KMS-11 (cell line): ENCODE data around the gene ALDH1L2.

Experiments
- H2AFZ ChIP-seq: fragments of 200-600 bp; sonication (generic); 2 replicates; pipeline ENCODE4 v1.6.1; 2016; ENCODE audit warnings: antibody characterized with exemption, mixed run types, low read depth
- H3K27ac ChIP-seq: fragments of 200-600 bp; sonication (generic); 2 replicates; pipeline ENCODE4 v1.6.1; 2016; ENCODE audit warnings: mild to moderate bottlenecking, mixed run types
- H3K27me3 ChIP-seq: fragments of 200-600 bp; sonication (generic); 2 replicates; pipeline ENCODE4 v1.6.1; 2017; ENCODE audit warnings: mild to moderate bottlenecking, low read depth, mixed run types, moderate library complexity; ENCODE audit not compliant: insufficient read depth
- H3K36me3 ChIP-seq: fragments of 200-600 bp; sonication (generic); 2 replicates; pipeline ENCODE4 v1.6.1; 2017; ENCODE audit warnings: mild to moderate bottlenecking, mixed run types; ENCODE audit not compliant: insufficient read depth
- H3K4me1 ChIP-seq: fragments of 200-600 bp; sonication (generic); 2 replicates; pipeline ENCODE4 v1.6.1; 2016; ENCODE audit warnings: mild to moderate bottlenecking, low read depth, mixed run types; ENCODE audit not compliant: poor library complexity, severe bottlenecking
- H3K4me2 ChIP-seq: fragments of 200-600 bp; sonication (generic); 2 replicates; pipeline ENCODE4 v1.7.0; 2016; ENCODE audit warnings: mild to moderate bottlenecking, mixed run types
- H3K4me3 ChIP-seq: fragments of 200-600 bp; sonication (generic); IDR thresholded peaks from 2 replicates; pipeline ENCODE4 v1.6.1; 2017; ENCODE audit warnings: low read depth, low read length, mixed read lengths; ENCODE audit not compliant: insufficient read depth
- H3K79me2 ChIP-seq: fragments of 200-600 bp; sonication (generic); 2 replicates; pipeline ENCODE4 v1.6.1; 2016; ENCODE audit warnings: low read depth, mixed run types; ENCODE audit not compliant: insufficient read depth
- H3K9ac ChIP-seq: fragments of 200-600 bp; sonication (generic); 2 replicates; pipeline ENCODE4 v1.6.1; 2016; ENCODE audit warnings: mild to moderate bottlenecking, mixed run types
- H4K20me1 ChIP-seq: fragments of 200-600 bp; sonication (generic); 2 replicates; pipeline ENCODE4 v1.6.1; 2016; ENCODE audit warnings: mild to moderate bottlenecking, mixed run types; ENCODE audit not compliant: insufficient read depth
- TF ChIP-seq, protein P1 (sequence below): fragments of 200-600 bp; sonication (generic); conservative IDR thresholded peaks from 2 replicates; pipeline ENCODE4 v1.6.1; 2017; ENCODE audit warnings: low read depth, mild to moderate bottlenecking, antibody characterized with exemption, low read length, moderate library complexity, mixed read lengths

ALDH1L2 gene

DNA sequence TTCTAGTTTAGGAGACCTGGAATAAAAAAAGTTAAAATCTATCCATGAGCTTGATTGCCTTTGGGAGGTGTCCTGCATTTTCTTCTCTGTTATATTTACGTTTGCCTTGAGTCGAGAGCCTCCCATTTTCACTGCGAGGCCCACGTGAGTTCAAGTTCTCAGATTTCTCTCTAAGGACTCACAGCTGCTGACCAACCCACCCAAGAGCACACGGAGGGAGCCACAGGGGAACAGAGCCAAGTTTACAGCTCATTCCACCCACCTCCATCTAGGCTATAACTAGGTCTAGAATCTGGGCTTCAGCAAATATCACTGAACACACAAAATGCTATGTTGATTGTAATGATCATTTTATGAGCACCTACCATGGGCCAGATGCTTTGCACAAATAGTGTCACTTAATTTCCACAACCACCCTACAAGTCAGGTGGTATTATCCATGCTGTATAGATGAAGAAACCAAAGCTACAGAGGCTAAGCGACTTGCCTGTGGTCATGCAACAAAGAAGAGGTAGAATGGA lies 16.7 kb downstream of the ALDH1L2 start:
- no peaks in the 10 kb centered on the region for H3K36me3 ChIP-seq
- no peak overlapping the region for H2AFZ ChIP-seq
- no peak overlapping the region for H3K9ac ChIP-seq
- H3K79me2 ChIP-seq: no peaks in the 10 kb centered on the region
- H3K4me3 ChIP-seq: no peak overlapping the region
- H3K4me2 ChIP-seq: no peak overlapping the region
- H3K4me1 ChIP-seq: no peaks in the 10 kb centered on the region
- H3K27ac ChIP-seq: no peak overlapping the region
- TF ChIP-seq, protein P1, sequence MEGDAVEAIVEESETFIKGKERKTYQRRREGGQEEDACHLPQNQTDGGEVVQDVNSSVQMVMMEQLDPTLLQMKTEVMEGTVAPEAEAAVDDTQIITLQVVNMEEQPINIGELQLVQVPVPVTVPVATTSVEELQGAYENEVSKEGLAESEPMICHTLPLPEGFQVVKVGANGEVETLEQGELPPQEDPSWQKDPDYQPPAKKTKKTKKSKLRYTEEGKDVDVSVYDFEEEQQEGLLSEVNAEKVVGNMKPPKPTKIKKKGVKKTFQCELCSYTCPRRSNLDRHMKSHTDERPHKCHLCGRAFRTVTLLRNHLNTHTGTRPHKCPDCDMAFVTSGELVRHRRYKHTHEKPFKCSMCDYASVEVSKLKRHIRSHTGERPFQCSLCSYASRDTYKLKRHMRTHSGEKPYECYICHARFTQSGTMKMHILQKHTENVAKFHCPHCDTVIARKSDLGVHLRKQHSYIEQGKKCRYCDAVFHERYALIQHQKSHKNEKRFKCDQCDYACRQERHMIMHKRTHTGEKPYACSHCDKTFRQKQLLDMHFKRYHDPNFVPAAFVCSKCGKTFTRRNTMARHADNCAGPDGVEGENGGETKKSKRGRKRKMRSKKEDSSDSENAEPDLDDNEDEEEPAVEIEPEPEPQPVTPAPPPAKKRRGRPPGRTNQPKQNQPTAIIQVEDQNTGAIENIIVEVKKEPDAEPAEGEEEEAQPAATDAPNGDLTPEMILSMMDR: no peak
- no peaks in the 10 kb centered on the region for H3K27me3 ChIP-seq
- no peaks in the 10 kb centered on the region for H4K20me1 ChIP-seq

DNA sequence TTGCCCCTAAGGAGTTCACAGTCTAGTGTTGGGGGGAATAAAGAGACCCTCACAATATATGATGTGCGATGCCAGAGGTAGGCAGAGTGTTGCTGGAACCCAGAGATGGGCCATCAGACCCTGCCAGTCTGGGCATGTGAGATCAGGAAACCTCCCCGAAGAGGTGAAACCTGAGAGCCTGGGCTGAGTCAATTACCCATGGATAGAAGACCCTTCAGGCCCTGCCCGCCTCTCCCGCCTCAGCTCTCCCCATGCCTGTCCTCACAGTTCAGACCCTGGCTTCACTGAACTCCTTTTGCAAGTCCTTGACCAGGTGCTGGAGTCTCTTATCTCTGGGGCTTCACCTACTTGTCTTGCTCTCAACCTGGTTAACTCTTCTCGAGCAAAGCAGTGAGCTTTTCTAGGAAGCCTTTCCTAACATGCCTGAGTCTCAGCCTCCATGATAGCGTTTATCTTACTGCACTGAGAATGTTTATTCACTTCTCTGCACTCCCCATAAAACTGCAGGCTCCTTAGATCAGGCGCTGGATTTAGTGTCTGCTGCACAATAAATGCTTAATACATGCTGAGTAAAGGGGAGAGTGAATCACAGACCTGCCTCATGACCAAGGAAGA lies 19.6 kb downstream of the ALDH1L2 start:
- H4K20me1 ChIP-seq: no peaks in the 10 kb centered on the region
- TF ChIP-seq, protein P1: no peak
- no peak overlapping the region for H3K4me3 ChIP-seq
- H3K27ac ChIP-seq: no peak overlapping the region
- H3K4me2 ChIP-seq: no peak overlapping the region
- H3K9ac ChIP-seq: no peak overlapping the region
- H3K27me3 ChIP-seq: no peaks in the 10 kb centered on the region
- no peaks in the 10 kb centered on the region for H3K36me3 ChIP-seq
- no peaks in the 10 kb centered on the region for H3K4me1 ChIP-seq
- H3K79me2 ChIP-seq: no peaks in the 10 kb centered on the region
- no peak overlapping the region for H2AFZ ChIP-seq

DNA sequence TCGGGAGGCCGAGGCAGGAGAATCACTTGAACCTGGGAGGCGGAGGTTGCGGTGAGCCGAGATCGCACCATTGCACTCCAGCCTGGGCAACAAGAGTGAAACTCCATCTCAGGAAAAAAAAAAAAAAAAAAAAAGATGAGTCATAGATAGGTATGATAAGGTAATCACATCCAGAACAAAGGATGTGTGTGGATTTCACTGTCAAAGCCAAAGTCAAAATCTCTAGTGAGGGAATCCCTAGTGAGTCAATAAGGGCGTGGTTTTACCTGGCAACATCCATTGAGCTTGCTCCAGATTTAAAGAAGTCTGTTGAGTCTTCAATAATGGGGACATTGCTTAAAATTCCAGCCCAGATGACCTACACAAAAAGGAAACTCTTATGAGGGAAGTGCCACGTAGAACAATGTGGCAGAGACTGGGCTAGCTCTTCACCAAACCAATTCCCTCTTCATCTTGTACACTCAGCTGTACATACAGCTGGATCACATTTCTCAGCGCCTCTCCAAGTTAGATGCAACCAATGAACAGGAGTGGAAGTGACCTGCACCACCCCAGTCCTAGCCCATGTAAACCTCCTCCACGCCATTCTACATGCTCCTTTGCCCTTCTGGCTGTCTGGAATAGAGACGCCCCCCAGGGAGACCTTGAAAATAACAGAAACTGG lies 23.4 kb downstream of the ALDH1L2 start:
- H3K9ac ChIP-seq: no peak overlapping the region
- H3K36me3 ChIP-seq: no peaks in the 10 kb centered on the region
- H3K4me3 ChIP-seq: no peak overlapping the region
- no peak overlapping the region for H2AFZ ChIP-seq
- no peaks in the 10 kb centered on the region for H3K27me3 ChIP-seq
- H3K27ac ChIP-seq: no peak overlapping the region
- H3K4me2 ChIP-seq: no peak overlapping the region
- TF ChIP-seq, protein P1: no peak
- H3K4me1 ChIP-seq: no peaks in the 10 kb centered on the region
- H4K20me1 ChIP-seq: no peaks in the 10 kb centered on the region
- no peaks in the 10 kb centered on the region for H3K79me2 ChIP-seq

DNA sequence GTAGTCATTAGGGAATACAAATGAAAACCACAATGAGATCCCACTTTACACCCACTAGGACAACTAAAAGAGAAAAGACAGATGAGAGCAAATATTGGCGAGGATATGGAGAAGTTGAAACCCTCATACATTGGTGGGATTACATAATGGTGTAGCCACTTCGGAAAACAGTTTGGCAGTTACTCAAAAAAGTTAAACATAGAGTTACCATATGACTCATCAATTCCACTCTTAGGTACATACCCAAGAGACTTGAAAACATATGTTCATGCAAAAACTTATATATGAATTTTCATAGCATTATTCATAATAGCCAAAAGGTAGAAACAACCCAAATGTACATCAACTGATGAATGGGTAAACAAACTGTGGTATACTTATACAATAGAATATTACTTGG lies 27.1 kb downstream of the ALDH1L2 start:
- Histone ChIP-seq H3K27me3 (no peaks in the 10 kb centered on the region), H3K27ac (no peak overlapping the region), H3K4me3 (no peak overlapping the region), H3K9ac (no peak overlapping the region), H3K36me3 (no peaks in the 10 kb centered on the region), H3K4me1 (peaks cover 8% of the 10 kb centered on the region), H3K4me2 (no peak overlapping the region), H3K79me2 (no peaks in the 10 kb centered on the region), H4K20me1 (no peaks in the 10 kb centered on the region), H2AFZ (no peak overlapping the region)
- TF ChIP-seq, protein P1: no peak
